ENCODE results near the gene FGD4.

Gene FGD4

GRCh38 chr12:32443491-32443890 lies 44.1 kb downstream of the FGD4 start:
- no peaks in the 10 kb centered on the region for H3K27me3 ChIP-seq (ENCODE audit: insufficient read depth, low read length, poor library complexity)
- no peak overlapping the region for H3K4me3 ChIP-seq (ENCODE audit: low read depth in 1 of 2, low read length in 2 of 2)
- no peak overlapping the region for H3K9ac ChIP-seq (ENCODE audit: low read depth, low read length)
- H3K4me1 ChIP-seq (ENCODE audit: insufficient read depth, low read length) = no peaks in the 10 kb centered on the region
- DNase-seq = no peak
- ATAC-seq (ENCODE audit: insufficient read depth, low read depth) = no peak
- no peaks in the 10 kb centered on the region for H3K9me3 ChIP-seq (ENCODE audit: insufficient read depth, low read length, severe bottlenecking)
- no peaks in the 10 kb centered on the region for H3K36me3 ChIP-seq (ENCODE audit: insufficient read depth, low read length)
- no peak overlapping the region for H3K4me2 ChIP-seq (ENCODE audit: insufficient read depth, low read length)
- no peaks in the 10 kb centered on the region for H4K20me1 ChIP-seq (ENCODE audit: insufficient read depth, low read length)
- H2AFZ ChIP-seq (ENCODE audit: low read depth, low read length) = no peak overlapping the region
- no peak for TF ChIP-seq EZH2 (IDR thresholded peaks at IDR 0.05; ENCODE audit: borderline replicate concordance, low read depth, low read length, severe bottlenecking)
- no peak for TF ChIP-seq CTCF (IDR thresholded peaks at IDR 0.05; ENCODE audit: borderline replicate concordance, extremely low read depth, low read length, poor library complexity, severe bottlenecking)
- H3K79me2 ChIP-seq (ENCODE audit: insufficient read depth, low read length) = no peaks in the 10 kb centered on the region
- no peak overlapping the region for H3K27ac ChIP-seq (ENCODE audit: low read length)

- Histone ChIP-seq H3K9me3 (ENCODE audit: insufficient read depth, low read length, severe bottlenecking) (no peaks in the 10 kb centered on the region), H3K4me2 (ENCODE audit: insufficient read depth, low read length) (no peak overlapping the region), H3K4me1 (ENCODE audit: insufficient read depth, low read length) (no peaks in the 10 kb centered on the region), H3K4me3 (ENCODE audit: low read depth in 1 of 2, low read length in 2 of 2) (no peak overlapping the region), H4K20me1 (ENCODE audit: insufficient read depth, low read length) (no peaks in the 10 kb centered on the region), H2AFZ (ENCODE audit: low read depth, low read length) (no peak overlapping the region), H3K9ac (ENCODE audit: low read depth, low read length) (no peak overlapping the region), H3K36me3 (ENCODE audit: insufficient read depth, low read length) (no peaks in the 10 kb centered on the region), H3K79me2 (ENCODE audit: insufficient read depth, low read length) (no peaks in the 10 kb centered on the region), H3K27me3 (ENCODE audit: insufficient read depth, low read length, poor library complexity) (no peaks in the 10 kb centered on the region), H3K27ac (ENCODE audit: low read length) (no peak overlapping the region)
- TF ChIP-seq CTCF (IDR thresholded peaks at IDR 0.05; ENCODE audit: borderline replicate concordance, extremely low read depth, low read length, poor library complexity, severe bottlenecking) (no peak), EZH2 (IDR thresholded peaks at IDR 0.05; ENCODE audit: borderline replicate concordance, low read depth, low read length, severe bottlenecking) (no peak)
- DNase-seq (no peak), ATAC-seq (ENCODE audit: insufficient read depth, low read depth) (no peak)
These were observed 45.5 kb downstream of the FGD4 start for GRCh38 chr12:32444895-32445294.

- Histone ChIP-seq H3K4me2 (ENCODE audit: insufficient read depth, low read length) (no peak overlapping the region), H3K4me3 (ENCODE audit: low read depth in 1 of 2, low read length in 2 of 2) (no peak overlapping the region), H4K20me1 (ENCODE audit: insufficient read depth, low read length) (no peaks in the 10 kb centered on the region), H3K36me3 (ENCODE audit: insufficient read depth, low read length) (no peaks in the 10 kb centered on the region), H3K4me1 (ENCODE audit: insufficient read depth, low read length) (no peaks in the 10 kb centered on the region), H3K27me3 (ENCODE audit: insufficient read depth, low read length, poor library complexity) (no peaks in the 10 kb centered on the region), H3K27ac (ENCODE audit: low read length) (no peak overlapping the region), H3K79me2 (ENCODE audit: insufficient read depth, low read length) (no peaks in the 10 kb centered on the region), H3K9me3 (ENCODE audit: insufficient read depth, low read length, severe bottlenecking) (no peaks in the 10 kb centered on the region), H2AFZ (ENCODE audit: low read depth, low read length) (no peak overlapping the region), H3K9ac (ENCODE audit: low read depth, low read length) (no peak overlapping the region)
- TF ChIP-seq CTCF (IDR thresholded peaks at IDR 0.05; ENCODE audit: borderline replicate concordance, extremely low read depth, low read length, poor library complexity, severe bottlenecking) (no peak), EZH2 (IDR thresholded peaks at IDR 0.05; ENCODE audit: borderline replicate concordance, low read depth, low read length, severe bottlenecking) (no peak)
- DNase-seq = no peak
- no peak for ATAC-seq (ENCODE audit: insufficient read depth, low read depth)
These were observed 46.0 kb downstream of the FGD4 start for GRCh38 chr12:32445356-32445755.
